H4 (cell line): ENCODE data around the gene SETDB1. TPM values are rescaled to one million over a fixed set of nuclear protein-coding genes. Genes with fewer than 3 reads are reported as not detected.
"Not testable (repeated sequence)": the region's sequence is repeated elsewhere in the genome, so short reads cannot be mapped to it uniquely, and the experiment has no call there.

ENCODE experiments used
- DNase-seq: peaks from one replicate; pipeline ENCODE4 v3.0.0-alpha.2; 2015; ENCODE audit warnings: low spot score
- total RNA-seq: library from RNA; depleted of rRNA; stranded (reverse); fragments of >200 nt; shearing (Covaris generic); gene quantifications from 2 replicates; pipeline ENCODE4 v1.2.3, GENCODE V29; 2014

SETDB1 gene
- total RNA-seq, 1 experiment from 2014 or later, result 26.2 TPM

DNA sequence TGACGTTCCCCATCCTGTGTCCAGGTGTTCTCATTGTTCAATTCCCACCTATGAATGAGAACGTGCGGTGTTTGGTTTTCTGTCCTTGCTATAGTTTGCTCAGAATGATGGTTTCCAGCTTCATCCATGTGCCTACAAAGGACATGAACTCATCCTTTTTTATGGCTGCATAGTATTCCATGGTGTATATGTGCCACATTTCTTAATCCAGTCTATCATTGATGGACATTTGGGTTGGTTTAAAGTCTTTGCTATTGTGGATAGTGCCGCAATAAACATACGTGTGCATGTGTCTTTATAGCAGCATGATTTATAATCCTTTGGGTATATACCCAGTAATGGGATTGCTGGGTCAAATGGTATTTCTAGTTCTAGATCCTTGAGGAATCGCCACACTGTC, 2.6 kb downstream of the SETDB1 start:
- DNase-seq, result not testable (repeated sequence)

DNA sequence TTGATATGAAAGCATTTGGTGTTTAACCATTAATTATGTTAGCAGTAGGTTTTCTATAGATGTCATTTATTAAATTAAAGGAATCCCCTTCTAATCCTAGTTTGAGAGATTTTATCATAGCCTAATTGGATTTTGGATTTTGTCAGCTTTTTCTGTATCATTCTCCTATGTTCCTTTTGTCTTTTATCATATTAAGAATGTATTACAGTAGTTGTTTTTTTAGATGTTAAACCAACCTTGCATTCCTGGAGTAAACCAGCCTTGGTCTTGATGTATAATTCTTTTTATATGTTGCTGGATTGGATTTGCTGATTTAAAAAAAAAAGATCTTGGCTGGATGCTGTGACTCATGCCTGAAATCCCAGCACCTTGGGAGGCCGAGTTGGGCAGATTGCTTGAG, 5.6 kb downstream of the SETDB1 start:
- DNase-seq, result no peak

DNA sequence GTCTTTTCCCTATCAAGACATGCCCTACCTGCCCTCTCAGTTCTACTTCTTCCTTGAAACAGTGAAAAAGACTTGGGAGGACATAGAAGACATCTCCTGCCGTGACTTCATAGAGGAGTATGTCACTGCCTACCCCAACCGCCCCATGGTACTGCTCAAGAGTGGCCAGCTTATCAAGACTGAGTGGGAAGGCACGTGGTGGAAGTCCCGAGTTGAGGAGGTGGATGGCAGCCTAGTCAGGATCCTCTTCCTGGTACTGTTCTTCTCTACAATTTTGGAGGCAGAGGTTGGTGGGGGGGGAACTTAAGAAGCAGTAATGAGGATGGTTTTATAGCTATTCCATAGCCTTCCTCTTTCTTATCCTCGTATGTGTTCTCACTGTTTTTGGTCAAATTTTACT, 18.7 kb downstream of the SETDB1 start:
- no peak for DNase-seq

DNA sequence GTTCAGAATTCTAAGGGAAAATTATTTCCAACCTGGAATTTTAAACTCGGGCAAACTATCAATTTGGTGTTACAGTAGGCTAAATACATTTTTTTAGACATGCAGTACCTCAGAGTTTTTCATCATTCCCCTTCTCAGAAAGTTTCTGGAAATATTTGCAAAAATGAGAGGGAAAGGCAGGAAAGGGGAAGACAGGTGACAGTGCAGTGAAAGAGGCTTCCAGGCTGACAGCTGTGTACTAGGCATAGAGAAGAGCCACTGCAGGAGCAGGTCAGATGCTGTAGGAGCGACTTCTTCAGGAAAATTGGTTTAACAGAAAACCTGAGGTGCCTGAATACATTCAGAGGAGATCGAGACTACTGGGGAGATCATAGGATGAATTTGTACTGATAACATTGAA, 28.5 kb downstream of the SETDB1 start:
- DNase-seq, result no peak

- no peak for DNase-seq
Observed at GRCh38 chr1:150955280-150955679, 29.1 kb downstream of the SETDB1 start.

- no peak for DNase-seq
Observed at GRCh38 chr1:150957666-150958065, 31.5 kb downstream of the SETDB1 start.

DNA sequence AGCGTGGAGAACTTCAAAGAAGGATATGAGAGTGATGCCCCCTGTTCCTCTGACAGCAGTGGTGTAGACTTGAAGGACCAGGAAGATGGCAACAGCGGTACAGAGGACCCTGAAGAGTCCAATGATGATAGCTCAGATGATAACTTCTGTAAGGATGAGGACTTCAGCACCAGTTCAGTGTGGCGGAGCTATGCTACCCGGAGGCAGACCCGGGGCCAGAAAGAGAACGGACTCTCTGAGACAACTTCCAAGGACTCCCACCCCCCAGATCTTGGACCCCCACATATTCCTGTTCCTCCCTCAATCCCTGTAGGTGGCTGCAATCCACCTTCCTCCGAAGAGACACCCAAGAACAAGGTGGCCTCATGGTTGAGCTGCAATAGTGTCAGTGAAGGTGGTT, 34.5 kb downstream of the SETDB1 start:
- no peak for DNase-seq

GRCh38 chr1:150961756-150962155, 35.6 kb downstream of the SETDB1 start:
- no peak for DNase-seq

GRCh38 chr1:150963321-150964163, 37.4 kb downstream of the SETDB1 start:
- no peak for DNase-seq

- DNase-seq, result no peak
Observed at GRCh38 chr1:150964164-150964489, 38.0 kb downstream of the SETDB1 start.

- DNase-seq, result no peak
Observed at GRCh38 chr1:150965605-150966004, 39.4 kb downstream of the SETDB1 start.

- no peak for DNase-seq
Observed at GRCh38 chr1:150966011-150966410, 39.8 kb downstream of the SETDB1 start.

DNA sequence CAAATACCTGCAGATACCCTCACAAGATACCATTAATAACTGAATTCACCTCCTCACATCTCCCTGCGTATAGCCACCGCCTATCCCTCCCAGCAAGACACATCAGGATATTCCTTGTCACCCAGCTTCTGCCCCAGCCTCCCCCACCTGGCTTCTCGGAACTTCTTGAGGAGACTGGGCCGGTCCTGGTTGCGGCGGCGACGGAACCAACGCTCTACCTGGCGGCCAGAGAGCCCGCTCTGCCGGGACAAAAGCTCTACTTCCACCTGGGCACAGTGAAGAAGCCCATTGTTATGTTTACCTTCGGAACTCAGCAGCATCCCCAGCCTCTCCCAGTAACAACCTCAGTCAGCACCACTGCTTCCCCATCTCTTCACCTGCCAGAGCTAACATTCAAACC, 41.8 kb downstream of the SETDB1 start:
- no peak for DNase-seq

DNA sequence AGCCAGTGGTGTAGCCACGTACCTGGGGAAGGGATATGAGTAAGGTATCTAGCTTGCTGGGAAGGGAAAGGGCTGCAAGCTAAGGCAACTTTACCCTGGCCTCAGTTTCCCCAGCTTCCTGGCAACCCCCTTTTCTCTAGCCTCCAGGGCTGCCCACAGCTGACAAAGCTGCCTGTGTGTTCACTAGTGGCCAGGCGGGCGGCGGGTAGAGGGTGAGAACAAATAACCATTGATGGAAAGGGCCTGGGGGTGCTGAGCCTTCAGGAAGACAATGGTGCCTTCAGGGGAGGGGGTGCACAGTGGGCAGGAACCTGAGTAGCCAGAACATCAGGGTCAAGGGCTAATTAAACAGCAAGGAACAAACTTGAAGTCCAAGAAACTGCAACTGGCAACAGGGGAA, 42.3 kb downstream of the SETDB1 start:
- no peak for DNase-seq

- DNase-seq, result no peak
Observed at GRCh38 chr1:150969626-150970025, 43.5 kb downstream of the SETDB1 start.

- peak; percentile 45 for DNase-seq
Observed at GRCh38 chr1:150970808-150971582, 44.8 kb downstream of the SETDB1 start.

DNA sequence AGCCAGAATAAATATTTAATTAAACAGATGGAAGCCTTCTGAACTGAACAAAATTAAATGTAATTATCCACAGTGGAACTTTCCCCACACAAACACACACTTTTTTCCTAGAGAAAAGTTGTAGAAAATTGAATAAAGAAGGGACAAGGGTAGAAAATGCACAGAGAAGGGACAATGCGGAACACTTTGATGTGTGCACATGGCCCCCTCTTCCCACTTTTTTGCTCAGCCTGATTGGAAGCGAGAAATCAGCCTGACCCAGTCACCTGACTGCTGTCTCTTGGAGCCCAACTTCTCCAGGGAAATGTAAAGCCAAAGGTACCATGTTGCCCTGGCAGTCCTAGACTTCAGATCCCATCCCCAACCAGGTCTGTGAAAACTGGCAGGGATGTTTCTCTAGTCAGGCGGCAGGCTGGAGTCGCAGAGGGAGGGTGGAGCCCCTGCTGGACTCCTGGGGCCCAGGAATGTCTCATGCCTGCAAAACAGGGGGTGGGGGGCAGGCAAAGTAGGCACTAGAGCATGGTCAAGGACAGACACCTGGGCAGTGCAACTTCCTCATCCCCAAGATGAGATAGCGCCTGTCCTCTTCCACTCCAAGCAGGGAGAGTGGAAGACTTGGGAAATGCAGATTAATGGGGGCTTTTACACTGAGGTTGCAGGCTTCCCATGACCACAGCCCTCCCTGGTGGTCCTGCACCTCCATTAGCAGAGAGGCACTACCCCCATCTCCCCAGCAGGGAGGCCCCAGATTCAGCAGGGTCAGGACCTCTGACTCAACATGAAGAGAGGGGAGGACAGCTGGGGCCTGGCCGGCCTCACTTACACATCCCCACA, 45.6 kb downstream of the SETDB1 start:
- DNase-seq, result no peak

GRCh38 chr1:150972417-150972940, 46.3 kb downstream of the SETDB1 start:
- no peak for DNase-seq

- DNase-seq, result no peak
Observed at GRCh38 chr1:150973258-150973835, 47.2 kb downstream of the SETDB1 start.

- no peak for DNase-seq
Observed at GRCh38 chr1:150973836-150974579, 47.8 kb downstream of the SETDB1 start.
